Neural cell (in vitro differentiated cells): ENCODE results near the gene NCKIPSD. TPM values are rescaled to one million over a fixed set of nuclear protein-coding genes. Genes with fewer than 3 reads are reported as not detected.

ENCODE experiments used
- H2AFZ ChIP-seq: fragments of 200-600, 300-800 bp; sonication (generic), shearing (Covaris generic); 2 replicates; pipeline ENCODE4 v1.6.0; 2014; ENCODE audit warnings: low read depth, mild to moderate bottlenecking, antibody characterized with exemption, low read length, moderate library complexity
- H3F3A ChIP-seq: fragments of 200-600 bp; shearing (Covaris generic); 2 replicates; pipeline ENCODE4 v1.6.1; 2016; ENCODE audit warnings: mild to moderate bottlenecking, moderate library complexity, mixed read lengths, antibody characterized with exemption, low read length; ENCODE audit not compliant: insufficient read depth, poor library complexity, severe bottlenecking
- H3K27ac ChIP-seq: fragments of 200-600, 300-800 bp; sonication (generic), shearing (Covaris generic); 2 replicates; pipeline ENCODE4 v1.5.1; 2014; ENCODE audit warnings: mild to moderate bottlenecking, low read length, moderate library complexity
- H3K27me3 ChIP-seq: fragments of 300-800, 200-600 bp; sonication (generic), shearing (Covaris generic); 2 replicates; pipeline ENCODE4 v1.6.0; 2014; ENCODE audit warnings: mild to moderate bottlenecking, low read depth, low read length, moderate library complexity; ENCODE audit not compliant: insufficient read depth
- H3K36me3 ChIP-seq: fragments of 300-800, 200-600 bp; sonication (generic), shearing (Covaris generic); 2 replicates; pipeline ENCODE4 v1.5.1; 2014; ENCODE audit warnings: mild to moderate bottlenecking, antibody characterized with exemption, low read length, moderate library complexity; ENCODE audit not compliant: insufficient read depth
- H3K4me2 ChIP-seq: fragments of 300-800, 200-600 bp; sonication (generic), shearing (Covaris generic); 2 replicates; pipeline ENCODE4 v1.6.0; 2014; ENCODE audit warnings: mild to moderate bottlenecking, low read length
- H3K4me3 ChIP-seq: fragments of 300-800, 200-600 bp; sonication (generic), shearing (Covaris generic); 2 replicates; pipeline ENCODE4 v1.5.1; 2014; ENCODE audit warnings: mild to moderate bottlenecking, low read length, moderate library complexity
- H3K79me2 ChIP-seq: fragments of 200-600 bp; shearing (Covaris generic); replicated peaks from 2 replicates; pipeline ENCODE4 v1.6.0; 2014; ENCODE audit warnings: mild to moderate bottlenecking, low read length, moderate library complexity; ENCODE audit not compliant: insufficient read depth
- H3K9ac ChIP-seq: fragments of 300-800, 200-600 bp; sonication (generic), shearing (Covaris generic); 2 replicates; pipeline ENCODE4 v1.6.1; 2016; ENCODE audit warnings: mild to moderate bottlenecking, low read length, mixed read lengths
- H3K9me2 ChIP-seq: fragments of 200-600 bp; shearing (Covaris generic); 2 replicates; pipeline ENCODE4 v1.6.1; 2016; ENCODE audit warnings: mild to moderate bottlenecking, low read length, mixed read lengths; ENCODE audit not compliant: insufficient read depth
- H3K9me3 ChIP-seq: fragments of 200-600, 300-800 bp; sonication (generic), shearing (Covaris generic); 2 replicates; pipeline ENCODE4 v1.6.1; 2016; ENCODE audit warnings: mild to moderate bottlenecking, mixed run types, low read length, moderate library complexity, mixed read lengths
- H4K20me1 ChIP-seq: fragments of 200-600 bp; shearing (Covaris generic); 2 replicates; pipeline ENCODE4 v1.6.1; 2016; ENCODE audit warnings: mild to moderate bottlenecking, mixed run types; ENCODE audit not compliant: insufficient read depth
- CTCF ChIP-seq: fragments of 450-650 bp; IDR thresholded peaks from 2 replicates; pipeline ENCODE4 v1.5.1; 2014; ENCODE audit warnings: antibody characterized with exemption, mild to moderate bottlenecking, moderate library complexity; ENCODE audit not compliant: poor library complexity, severe bottlenecking
- EP300 ChIP-seq: fragments of 450-650 bp; conservative IDR thresholded peaks from 2 replicates; pipeline ENCODE4 v1.6.1; 2014; ENCODE audit warnings: antibody characterized with exemption, mild to moderate bottlenecking, moderate library complexity; ENCODE audit not compliant: poor library complexity, severe bottlenecking
- EZH2 ChIP-seq: fragments of 200-600, 300-800 bp; shearing (Covaris generic), sonication (generic); IDR thresholded peaks from 2 replicates; pipeline ENCODE4 v1.6.1; 2014; ENCODE audit warnings: antibody characterized with exemption, low read length, borderline replicate concordance, mild to moderate bottlenecking; ENCODE audit not compliant: insufficient read depth, poor library complexity, severe bottlenecking
- MXI1 ChIP-seq: fragments of 450-650 bp; conservative IDR thresholded peaks from 2 replicates; pipeline ENCODE4 v1.6.1; 2014; ENCODE audit warnings: antibody characterized with exemption, mild to moderate bottlenecking; ENCODE audit not compliant: poor library complexity, severe bottlenecking
- POLR2AphosphoS5 ChIP-seq: IDR thresholded peaks from 2 replicates; pipeline ENCODE4 v1.6.1; 2012
- RAD21 ChIP-seq: fragments of 450-650 bp; conservative IDR thresholded peaks from 2 replicates; pipeline ENCODE4 v1.6.1; 2014; ENCODE audit warnings: antibody characterized with exemption, mild to moderate bottlenecking, moderate library complexity
- REST ChIP-seq: IDR thresholded peaks from 2 replicates; pipeline ENCODE4 v1.6.1; 2012; ENCODE audit warnings: borderline replicate concordance
- SMC3 ChIP-seq: fragments of 450-650 bp; conservative IDR thresholded peaks from 2 replicates; pipeline ENCODE4 v1.6.1; 2014; ENCODE audit warnings: antibody characterized with exemption, mild to moderate bottlenecking, moderate library complexity; ENCODE audit not compliant: poor library complexity
- TAF1 ChIP-seq: IDR thresholded peaks from 2 replicates; pipeline ENCODE4 v1.6.1; 2012; ENCODE audit warnings: low read depth
- polyA plus RNA-seq: library from polyadenylated mRNA; depleted of rRNA; stranded (reverse); fragments of >200 nt; gene quantifications from 2 replicates; pipeline ENCODE4 v1.2.3, GENCODE V29; 2014

The NCKIPSD gene
- polyA plus RNA-seq, 1 donor from 2014 or later: 19.0 TPM

DNA sequence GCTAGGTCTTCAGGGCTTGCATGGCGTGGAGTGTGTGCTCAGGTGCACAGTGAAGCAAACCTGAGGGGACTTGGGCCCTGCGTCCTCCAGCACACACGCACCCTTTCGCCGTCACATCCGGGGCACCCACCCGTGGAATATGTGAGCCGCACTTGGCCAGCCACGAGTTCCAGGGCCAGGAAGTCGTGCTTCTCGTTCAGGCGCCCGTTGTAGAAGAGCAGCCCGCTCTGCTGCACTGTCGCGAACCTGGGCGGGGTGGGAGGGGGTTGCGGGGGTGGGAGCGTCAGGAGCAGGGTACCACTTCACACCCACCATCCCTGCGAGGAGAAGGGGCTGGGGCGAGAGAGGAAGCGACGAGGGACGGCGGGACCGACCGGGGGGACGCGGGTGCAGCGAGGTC, 30.1 kb downstream of the NCKIPSD start:
- Histone ChIP-seq H3K27ac (no peak overlapping the region), H2AFZ (no peak overlapping the region), H3K9me3 (peaks cover 28% of the 10 kb centered on the region), H3K79me2 (peaks cover 28% of the 10 kb centered on the region), H3K4me2 (no peak overlapping the region), H3K9me2 (no peaks in the 10 kb centered on the region), H3K36me3 (peaks cover 43% of the 10 kb centered on the region), H3K27me3 (no peaks in the 10 kb centered on the region), H3K9ac (no peak overlapping the region), H3K4me3 (peak overlapping the region; percentile 73), H4K20me1 (peaks cover 8% of the 10 kb centered on the region), H3F3A (no peaks in the 10 kb centered on the region)
- TF ChIP-seq EP300: no peak
- TF ChIP-seq MXI1: no peak
- TF ChIP-seq SMC3: no peak
- no peak for TF ChIP-seq CTCF
- no peak for TF ChIP-seq EZH2
- TF ChIP-seq RAD21: no peak
- no peak for TF ChIP-seq TAF1

DNA sequence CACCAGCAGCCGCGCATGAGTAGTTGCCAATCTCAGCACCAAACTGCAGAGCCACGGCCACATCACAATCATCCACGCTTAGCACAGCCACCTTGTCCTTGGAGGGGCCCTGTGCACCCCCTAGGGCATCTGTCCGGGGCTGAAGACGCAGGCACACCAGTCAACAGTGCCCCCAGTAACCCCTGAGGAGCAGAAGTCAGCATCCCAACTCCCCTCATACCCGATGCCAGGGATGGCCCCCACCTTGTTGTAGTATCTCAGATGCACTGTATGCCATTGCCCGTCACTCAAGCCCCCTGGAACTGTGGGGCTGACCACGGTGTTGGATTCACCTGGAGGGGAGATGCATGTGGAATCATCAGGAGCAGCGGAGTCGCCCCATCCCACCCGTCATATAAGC, 30.7 kb downstream of the NCKIPSD start:
- Histone ChIP-seq H3K9me2 (no peaks in the 10 kb centered on the region), H3K9me3 (peaks cover 23% of the 10 kb centered on the region), H2AFZ (no peak overlapping the region), H3K36me3 (peaks cover 38% of the 10 kb centered on the region), H3K4me2 (no peak overlapping the region), H3K79me2 (peaks cover 23% of the 10 kb centered on the region), H4K20me1 (peaks cover 8% of the 10 kb centered on the region), H3K27ac (no peak overlapping the region), H3K4me3 (peak overlapping the region; percentile 13), H3K27me3 (no peaks in the 10 kb centered on the region), H3K9ac (no peak overlapping the region), H3F3A (no peaks in the 10 kb centered on the region)
- TF ChIP-seq CTCF (no peak), TAF1 (no peak), SMC3 (no peak), REST (no peak), EZH2 (no peak), EP300 (no peak), RAD21 (no peak), MXI1 (no peak), POLR2AphosphoS5 (no peak)
